MM.1S (cell line): ENCODE data around the gene EXOSC5.
"Not testable (repeated sequence)": the region's sequence is repeated elsewhere in the genome, so short reads cannot be mapped to it uniquely, and the experiment has no call there.

ENCODE experiments used
- DNase-seq: peaks from one replicate; pipeline ENCODE4 v3.0.0-alpha.2; 2015
- H2AFZ ChIP-seq: fragments of 300-600 bp; sonication (generic); 2 replicates; pipeline ENCODE4 v1.6.0; 2016; ENCODE audit warnings: antibody characterized with exemption, low read length
- H3F3A ChIP-seq: fragments of 300-600 bp; sonication (generic); 2 replicates; pipeline ENCODE4 v1.6.1; 2016; ENCODE audit warnings: mild to moderate bottlenecking, antibody characterized with exemption, low read length, moderate library complexity, mixed read lengths; ENCODE audit not compliant: insufficient read depth
- H3K27ac ChIP-seq: fragments of 300-600 bp; sonication (generic); 2 replicates; pipeline ENCODE4 v1.5.1; 2016; ENCODE audit warnings: mild to moderate bottlenecking, low read length
- H3K27me3 ChIP-seq: fragments of 300-600 bp; sonication (generic); replicated peaks from 2 replicates; pipeline ENCODE4 v1.6.0; 2016; ENCODE audit warnings: low read length; ENCODE audit not compliant: insufficient read depth
- H3K36me3 ChIP-seq: fragments of 300-600 bp; sonication (generic); replicated peaks from 2 replicates; pipeline ENCODE4 v1.6.1; 2016; ENCODE audit warnings: mild to moderate bottlenecking, low read length, mixed read lengths; ENCODE audit not compliant: insufficient read depth
- H3K4me1 ChIP-seq: fragments of 300-600 bp; sonication (generic); 2 replicates; pipeline ENCODE4 v1.6.1; 2016; ENCODE audit warnings: low read length, mixed read lengths
- H3K4me2 ChIP-seq: fragments of 300-600 bp; sonication (generic); 2 replicates; pipeline ENCODE4 v1.6.0; 2016; ENCODE audit warnings: low read depth, low read length
- H3K4me3 ChIP-seq: fragments of 300-600 bp; sonication (generic); 2 replicates; pipeline ENCODE4 v1.5.1; 2016; ENCODE audit warnings: low read length, mixed read lengths
- H3K79me2 ChIP-seq: fragments of 300-600 bp; sonication (generic); 2 replicates; pipeline ENCODE4 v1.6.1; 2016; ENCODE audit warnings: mixed run types, low read length, mixed read lengths
- H3K9ac ChIP-seq: fragments of 300-600 bp; sonication (generic); 2 replicates; pipeline ENCODE4 v1.6.1; 2016; ENCODE audit warnings: low read length, mixed read lengths
- H3K9me2 ChIP-seq: fragments of 300-600 bp; sonication (generic); replicated peaks from 2 replicates; pipeline ENCODE4 v1.6.1; 2016; ENCODE audit warnings: mild to moderate bottlenecking, low read length, mixed read lengths; ENCODE audit not compliant: insufficient read depth
- H3K9me3 ChIP-seq: fragments of 300-600 bp; sonication (generic); replicated peaks from 2 replicates; pipeline ENCODE4 v1.6.1; 2016; ENCODE audit warnings: mild to moderate bottlenecking, low read length, mixed read lengths; ENCODE audit not compliant: insufficient read depth
- H4K20me1 ChIP-seq: fragments of 300-600 bp; sonication (generic); 2 replicates; pipeline ENCODE4 v1.6.1; 2016; ENCODE audit warnings: mild to moderate bottlenecking, low read length, moderate library complexity, mixed read lengths; ENCODE audit not compliant: insufficient read depth
- EZH2 ChIP-seq: fragments of 300-600 bp; sonication (generic); optimal IDR thresholded peaks from 2 replicates; pipeline ENCODE3; 2017; ENCODE audit warnings: low read depth, mild to moderate bottlenecking, antibody characterized with exemption, low read length, mixed read lengths
- EZH2phosphoT487 ChIP-seq: fragments of 300-600 bp; sonication (generic); IDR thresholded peaks from 2 replicates; pipeline ENCODE4 v1.6.1; 2018; ENCODE audit warnings: antibody characterized with exemption, low read length
- TF ChIP-seq, protein P1 (sequence below): fragments of 300-600 bp; sonication (generic); IDR thresholded peaks from 2 replicates; pipeline ENCODE4 v1.5.1; 2016; ENCODE audit warnings: antibody characterized with exemption, low read length, mixed read lengths

EXOSC5 gene

DNA sequence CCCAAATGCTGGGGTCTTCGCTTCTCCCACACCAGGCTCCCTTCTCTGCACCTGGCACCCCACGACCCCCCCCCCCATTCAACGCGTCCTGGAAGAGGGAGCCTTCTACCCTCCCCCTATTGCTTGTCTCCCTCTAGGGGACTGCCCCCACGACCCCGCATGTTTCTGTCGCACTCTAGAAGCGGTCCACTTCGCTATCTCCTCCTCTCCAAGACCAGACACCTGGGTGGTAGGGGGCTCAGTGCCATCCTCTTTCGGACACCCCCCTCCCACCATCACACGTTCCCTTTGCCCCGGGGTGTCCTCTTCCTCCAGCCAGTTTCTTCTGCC, 44.9 kb downstream of the EXOSC5 start:
- Histone ChIP-seq H3K4me2 (peak overlapping the region; percentile 96), H3K27me3 (no peaks in the 10 kb centered on the region), H3K4me1 (peaks cover 8% of the 10 kb centered on the region; the same call in 1 of the 2 replicates), H4K20me1 (no peaks in the 10 kb centered on the region), H3K79me2 (peaks cover 3% of the 10 kb centered on the region; the same call in 1 of the 2 replicates), H2AFZ (peak overlapping the region; percentile 87), H3K36me3 (no peaks in the 10 kb centered on the region), H3K9ac (peak overlapping the region; percentile 67; the same call in 1 of the 2 replicates), H3K9me2 (no peaks in the 10 kb centered on the region), H3K9me3 (no peaks in the 10 kb centered on the region), H3F3A (peaks cover 11% of the 10 kb centered on the region), H3K4me3 (peak overlapping the region; percentile 91), H3K27ac (no peak overlapping the region)
- no peak for TF ChIP-seq EZH2phosphoT487
- TF ChIP-seq, protein P1, sequence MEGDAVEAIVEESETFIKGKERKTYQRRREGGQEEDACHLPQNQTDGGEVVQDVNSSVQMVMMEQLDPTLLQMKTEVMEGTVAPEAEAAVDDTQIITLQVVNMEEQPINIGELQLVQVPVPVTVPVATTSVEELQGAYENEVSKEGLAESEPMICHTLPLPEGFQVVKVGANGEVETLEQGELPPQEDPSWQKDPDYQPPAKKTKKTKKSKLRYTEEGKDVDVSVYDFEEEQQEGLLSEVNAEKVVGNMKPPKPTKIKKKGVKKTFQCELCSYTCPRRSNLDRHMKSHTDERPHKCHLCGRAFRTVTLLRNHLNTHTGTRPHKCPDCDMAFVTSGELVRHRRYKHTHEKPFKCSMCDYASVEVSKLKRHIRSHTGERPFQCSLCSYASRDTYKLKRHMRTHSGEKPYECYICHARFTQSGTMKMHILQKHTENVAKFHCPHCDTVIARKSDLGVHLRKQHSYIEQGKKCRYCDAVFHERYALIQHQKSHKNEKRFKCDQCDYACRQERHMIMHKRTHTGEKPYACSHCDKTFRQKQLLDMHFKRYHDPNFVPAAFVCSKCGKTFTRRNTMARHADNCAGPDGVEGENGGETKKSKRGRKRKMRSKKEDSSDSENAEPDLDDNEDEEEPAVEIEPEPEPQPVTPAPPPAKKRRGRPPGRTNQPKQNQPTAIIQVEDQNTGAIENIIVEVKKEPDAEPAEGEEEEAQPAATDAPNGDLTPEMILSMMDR, result no peak
- no peak for TF ChIP-seq EZH2
- DNase-seq, result no peak

DNA sequence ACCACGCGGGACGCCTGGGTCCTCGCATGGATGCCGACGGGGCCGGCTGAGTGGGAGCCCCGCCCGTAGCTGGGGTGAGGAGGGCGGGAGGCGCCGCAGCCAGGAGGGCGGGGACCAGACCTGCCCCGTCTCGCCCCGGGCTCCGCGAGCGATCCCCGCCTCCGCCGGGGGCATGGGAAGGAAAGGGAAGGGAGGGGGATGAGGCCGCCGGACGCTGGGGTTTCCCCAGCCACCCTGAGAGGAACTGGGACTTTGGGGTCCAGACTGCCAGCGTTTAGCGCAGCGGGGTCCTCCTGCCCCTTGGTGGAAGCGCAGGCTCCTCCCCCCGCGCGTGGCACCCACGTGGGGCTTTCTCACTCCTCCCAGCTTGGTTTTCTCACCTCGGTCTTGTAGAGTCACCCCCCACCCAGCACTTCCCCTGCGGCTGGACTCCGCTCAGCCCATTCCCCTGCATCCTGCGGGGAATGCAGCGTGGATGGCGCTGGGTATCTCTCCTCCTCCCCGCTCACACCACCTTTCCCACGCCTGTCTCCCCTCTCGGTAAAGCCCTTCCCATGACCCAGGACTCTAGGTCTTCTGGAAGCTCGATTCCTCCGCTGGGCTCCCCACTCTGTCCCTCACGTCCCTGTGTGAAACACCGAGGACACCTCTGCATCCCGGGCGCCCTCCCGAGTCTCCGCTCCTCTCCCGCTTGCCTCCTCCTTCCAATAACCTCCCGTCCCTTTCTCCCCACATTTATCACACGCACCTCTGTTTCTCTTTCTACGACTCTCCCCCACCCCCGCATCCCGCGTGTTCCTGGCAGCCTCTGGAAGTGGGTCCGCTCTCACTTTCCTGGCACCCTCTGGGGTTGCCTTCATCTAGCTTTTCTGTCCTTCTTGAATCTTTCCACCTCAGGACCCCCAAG, 45.6 kb downstream of the EXOSC5 start:
- Histone ChIP-seq H3K4me1 (peaks cover 8% of the 10 kb centered on the region; the same call in 1 of the 2 replicates), H3F3A (peaks cover 11% of the 10 kb centered on the region), H3K9me3 (no peaks in the 10 kb centered on the region), H4K20me1 (no peaks in the 10 kb centered on the region), H3K9ac (peak overlapping the region; percentile 67; the same call in 1 of the 2 replicates), H3K79me2 (peaks cover 3% of the 10 kb centered on the region; the same call in 1 of the 2 replicates), H3K27me3 (no peaks in the 10 kb centered on the region), H2AFZ (peak overlapping the region; percentile 87), H3K36me3 (no peaks in the 10 kb centered on the region), H3K9me2 (no peaks in the 10 kb centered on the region), H3K27ac (no peak overlapping the region), H3K4me3 (peak overlapping the region; percentile 91), H3K4me2 (peak overlapping the region; percentile 96)
- TF ChIP-seq, protein P1, result no peak
- TF ChIP-seq EZH2phosphoT487 (no peak), EZH2 (no peak)
- DNase-seq, result peak; percentile 56

DNA sequence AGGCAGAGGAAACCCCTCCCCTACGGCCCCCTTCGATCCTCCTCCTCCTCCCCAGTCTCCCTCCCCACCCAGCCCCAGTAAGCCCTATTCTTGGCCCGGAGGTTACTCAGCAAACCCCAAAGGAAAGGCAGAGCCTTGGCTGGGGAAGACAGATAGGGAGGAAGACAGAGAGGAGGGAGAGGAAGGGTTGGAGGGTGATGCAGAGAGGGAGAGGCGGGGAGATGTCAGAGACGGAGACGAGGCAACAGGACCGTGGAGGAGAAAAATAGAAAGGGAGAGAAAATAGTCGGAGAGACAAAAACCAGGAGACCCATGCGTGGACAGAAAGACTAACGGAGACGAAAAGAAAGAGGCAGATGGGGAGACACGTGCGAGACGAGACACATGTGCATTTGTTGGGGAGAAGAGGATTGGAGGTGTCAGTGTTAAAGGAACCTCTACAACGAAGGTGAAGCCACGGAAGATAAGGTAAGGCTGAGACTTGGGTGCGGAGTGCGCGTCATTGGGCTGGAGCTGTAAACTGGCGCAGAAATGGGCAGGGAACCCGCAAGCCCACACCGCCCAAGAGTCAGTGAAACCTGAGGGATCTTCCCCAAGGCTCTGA, 46.3 kb downstream of the EXOSC5 start:
- no peak for TF ChIP-seq EZH2phosphoT487
- TF ChIP-seq, protein P1, result no peak
- no peak for DNase-seq
- H4K20me1 ChIP-seq, result no peaks in the 10 kb centered on the region
- no peak overlapping the region for H3K27ac ChIP-seq
- peaks cover 3% of the 10 kb centered on the region; the same call in 1 of the 2 replicates for H3K79me2 ChIP-seq
- H3K4me3 ChIP-seq, result peak overlapping the region; percentile 91
- H3K9me3 ChIP-seq, result no peaks in the 10 kb centered on the region
- H3K4me1 ChIP-seq, result peaks cover 8% of the 10 kb centered on the region; the same call in 1 of the 2 replicates
- no peaks in the 10 kb centered on the region for H3K9me2 ChIP-seq
- no peaks in the 10 kb centered on the region for H3K36me3 ChIP-seq
- H3K4me2 ChIP-seq, result peak overlapping the region; percentile 96
- peak overlapping the region; percentile 67; the same call in 1 of the 2 replicates for H3K9ac ChIP-seq
- H2AFZ ChIP-seq, result peak overlapping the region; percentile 87
- peaks cover 11% of the 10 kb centered on the region for H3F3A ChIP-seq
- H3K27me3 ChIP-seq, result no peaks in the 10 kb centered on the region

DNA sequence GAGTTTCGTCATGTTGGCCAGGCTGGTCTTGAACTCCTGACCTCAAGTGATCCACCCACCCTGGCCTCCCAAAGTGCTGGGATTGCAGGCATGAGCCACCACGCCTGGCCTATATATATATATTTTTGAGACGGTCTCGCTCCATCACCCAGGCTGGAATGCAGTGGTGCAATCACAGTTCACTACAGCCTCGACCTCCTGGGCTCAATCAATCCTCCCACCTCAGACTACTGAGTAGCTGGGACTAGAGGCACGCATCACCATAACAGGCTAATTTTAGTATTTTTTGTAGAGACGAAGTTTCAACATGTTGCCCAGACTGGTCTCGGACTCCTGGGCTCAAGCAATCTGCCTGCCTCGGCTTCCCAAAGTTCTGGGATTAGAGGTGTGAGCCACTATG, 50.2 kb downstream of the EXOSC5 start:
- not testable (repeated sequence) for H3K4me1 ChIP-seq, H3K9me3 ChIP-seq, H4K20me1 ChIP-seq, H2AFZ ChIP-seq, H3K4me3 ChIP-seq, H3K4me2 ChIP-seq, H3K9me2 ChIP-seq, H3K9ac ChIP-seq, H3F3A ChIP-seq, H3K27me3 ChIP-seq, H3K36me3 ChIP-seq, DNase-seq, H3K79me2 ChIP-seq, H3K27ac ChIP-seq
